Activated T-helper 1 cell treated with anti-CD3 and anti-CD28 coated beads, Interleukin-12 subunit alpha, Interleukin-12 subunit beta, Interleukin-2, Interleukin-4 antibody, amounts not matched to agents 30 ng/mL and 10 ng/mL and 1 ng/mL, durations not matched to agents 14 hours and 24 hours and 36 hours (primary cell): ENCODE measurements around the gene RFX7. TPM values are rescaled to one million over a fixed set of nuclear protein-coding genes. Genes with fewer than 3 reads are reported as not detected.

Source experiments
- DNase-seq: peaks from one replicate; pipeline ENCODE4 v3.0.0; 2021; ENCODE audit warnings: low spot score
- H3K27ac Mint-ChIP-seq: one replicate; pipeline ENCODE4 v1.8.0; 2021; ENCODE audit warnings: mild to moderate bottlenecking, mixed read lengths
- H3K27me3 Mint-ChIP-seq: one replicate; pipeline ENCODE4 v1.8.0; 2022; ENCODE audit warnings: mild to moderate bottlenecking, moderate library complexity, mixed read lengths; ENCODE audit not compliant: insufficient read depth
- H3K36me3 Mint-ChIP-seq: one replicate; pipeline ENCODE4 v1.8.0; 2021; ENCODE audit warnings: low read depth, mixed read lengths
- H3K4me1 Mint-ChIP-seq: one replicate; pipeline ENCODE4 v1.8.0; 2021; ENCODE audit warnings: low read depth, mixed read lengths
- H3K4me3 Mint-ChIP-seq: one replicate; pipeline ENCODE4 v1.8.0; 2021; ENCODE audit warnings: mild to moderate bottlenecking, moderate library complexity, mixed read lengths
- H3K9me3 Mint-ChIP-seq: one replicate; pipeline ENCODE4 v1.8.0; 2021; ENCODE audit warnings: mixed read lengths
- intact Hi-C: fragments of 100-400 bp; cut with micrococcal nuclease; formaldehyde crosslinking; loops from one replicate; pipeline ENCODE4 v1.15.1; 2024
- total RNA-seq: library from RNA; stranded (reverse); gene quantifications from 2 replicates; pipeline ENCODE4 v1.2.3, GENCODE V29; 2022

The RFX7 gene
- total RNA-seq, 1 donor from 2014 or later, result 41.7 TPM

DNA sequence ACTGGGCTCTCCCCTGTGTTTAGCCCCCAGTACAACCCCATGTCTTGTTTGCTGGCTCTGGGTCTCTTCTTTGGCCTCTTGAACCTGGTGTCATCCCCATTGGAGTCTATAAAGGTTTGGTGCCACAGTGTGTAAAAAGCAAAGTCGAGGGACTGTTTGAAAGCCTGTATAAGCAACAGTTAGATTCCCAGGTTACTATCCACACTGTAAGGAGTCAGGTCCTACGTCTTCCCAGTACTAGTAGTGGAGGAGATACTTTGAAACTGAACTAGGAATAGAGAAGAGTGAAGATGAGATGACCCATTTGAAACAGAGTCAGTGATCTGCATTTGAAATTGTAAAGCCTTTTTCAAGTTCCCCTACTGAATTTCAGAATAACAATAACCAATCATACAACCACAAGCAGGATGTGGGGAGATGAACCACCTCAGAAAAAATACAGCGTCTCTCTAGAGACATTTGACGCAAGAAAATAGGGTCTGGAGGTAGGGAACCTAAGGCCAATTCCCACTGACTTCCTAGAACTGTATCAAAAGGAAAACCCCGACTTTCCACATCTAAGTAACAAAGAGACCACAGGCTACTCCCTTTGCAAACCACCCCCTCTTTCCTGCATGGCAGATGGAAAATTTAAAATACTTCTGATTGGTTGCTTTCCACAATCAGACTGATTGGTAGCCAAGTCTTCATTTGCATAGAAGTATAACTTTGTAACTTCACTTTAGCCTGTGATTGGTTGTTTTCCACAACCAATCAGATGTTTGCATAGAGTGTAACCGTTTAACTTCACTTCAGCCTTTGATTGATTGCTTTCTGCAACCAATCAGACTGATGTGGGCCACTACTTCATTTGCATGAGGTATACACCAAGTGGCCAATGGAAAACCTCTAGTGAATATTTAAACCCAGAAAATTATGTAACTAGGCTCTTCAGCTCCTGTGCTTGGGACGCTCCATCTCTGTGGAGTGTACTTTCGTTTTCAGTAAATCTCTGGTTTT lies 200.4 kb downstream of the RFX7 start:
- Mint-ChIP-seq H3K27me3 (no peaks in the 10 kb centered on the region), H3K36me3 (peaks cover 9% of the 10 kb centered on the region), H3K4me1 (peaks cover 39% of the 10 kb centered on the region), H3K27ac (peak overlapping the region; percentile 75), H3K9me3 (peaks cover 33% of the 10 kb centered on the region), H3K4me3 (peak overlapping the region; percentile 48)
- intact Hi-C loops, result loop anchor here (1.0 to 5.0 kb wide), 4 partner anchors 50 to 724 kb away; partner anchors contain the start of genes NEDD4 and RFX7
- peak; percentile 53 for DNase-seq

DNA sequence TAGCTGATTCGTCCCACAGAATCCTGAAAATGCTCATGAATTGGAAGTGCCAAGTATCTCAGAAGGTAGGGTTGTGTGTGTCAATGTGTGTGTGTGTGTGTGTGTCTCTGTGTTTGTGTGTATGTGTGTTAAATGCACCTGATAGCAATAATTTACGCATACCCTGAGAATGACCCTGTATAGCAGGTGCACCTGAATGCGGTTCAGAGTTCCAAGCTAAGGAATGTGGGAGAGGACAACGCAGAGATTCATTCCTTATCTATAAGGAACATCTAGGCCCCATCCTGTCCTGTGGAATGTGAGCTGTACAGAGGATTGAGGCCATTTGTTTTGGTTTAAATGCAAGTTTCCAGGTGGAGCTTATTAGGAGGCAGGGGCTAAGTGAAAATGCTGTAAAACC lies 201.2 kb downstream of the RFX7 start:
- H3K4me3 Mint-ChIP-seq, result no peak overlapping the region
- H3K27ac Mint-ChIP-seq, result no peak overlapping the region
- intact Hi-C loops, result loop anchor here (2.0 to 5.0 kb wide), 3 partner anchors 200 to 725 kb away; partner anchors contain the start of gene RFX7
- H3K27me3 Mint-ChIP-seq, result no peaks in the 10 kb centered on the region
- peaks cover 39% of the 10 kb centered on the region for H3K4me1 Mint-ChIP-seq
- no peak for DNase-seq
- peaks cover 38% of the 10 kb centered on the region for H3K9me3 Mint-ChIP-seq
- H3K36me3 Mint-ChIP-seq, result peaks cover 9% of the 10 kb centered on the region

DNA sequence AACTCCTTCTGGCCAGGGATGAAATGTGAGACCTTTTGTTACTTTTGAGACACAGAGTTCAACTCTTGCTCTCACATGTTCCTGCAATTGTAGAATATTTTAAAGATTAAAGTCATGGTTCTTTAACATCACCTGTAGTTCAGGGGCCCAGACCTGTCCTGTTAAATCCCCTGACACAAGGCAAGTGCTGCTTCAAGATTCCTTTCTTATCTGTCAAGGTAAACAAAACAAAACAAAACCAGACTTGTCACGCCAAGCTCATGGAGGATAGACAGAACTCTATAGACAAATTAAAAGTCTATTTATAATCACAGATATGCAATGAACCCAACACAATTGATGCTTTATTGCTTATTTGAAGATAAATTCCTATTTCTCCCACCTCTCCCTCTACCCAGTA lies 201.6 kb downstream of the RFX7 start:
- Mint-ChIP-seq H3K9me3 (peaks cover 38% of the 10 kb centered on the region), H3K27me3 (no peaks in the 10 kb centered on the region), H3K4me3 (no peak overlapping the region), H3K27ac (no peak overlapping the region), H3K4me1 (peaks cover 39% of the 10 kb centered on the region), H3K36me3 (peaks cover 9% of the 10 kb centered on the region)
- intact Hi-C loops, result loop anchor here (2.0 to 5.0 kb wide), 3 partner anchors 201 to 725 kb away; partner anchors contain the start of gene RFX7
- DNase-seq, result no peak

DNA sequence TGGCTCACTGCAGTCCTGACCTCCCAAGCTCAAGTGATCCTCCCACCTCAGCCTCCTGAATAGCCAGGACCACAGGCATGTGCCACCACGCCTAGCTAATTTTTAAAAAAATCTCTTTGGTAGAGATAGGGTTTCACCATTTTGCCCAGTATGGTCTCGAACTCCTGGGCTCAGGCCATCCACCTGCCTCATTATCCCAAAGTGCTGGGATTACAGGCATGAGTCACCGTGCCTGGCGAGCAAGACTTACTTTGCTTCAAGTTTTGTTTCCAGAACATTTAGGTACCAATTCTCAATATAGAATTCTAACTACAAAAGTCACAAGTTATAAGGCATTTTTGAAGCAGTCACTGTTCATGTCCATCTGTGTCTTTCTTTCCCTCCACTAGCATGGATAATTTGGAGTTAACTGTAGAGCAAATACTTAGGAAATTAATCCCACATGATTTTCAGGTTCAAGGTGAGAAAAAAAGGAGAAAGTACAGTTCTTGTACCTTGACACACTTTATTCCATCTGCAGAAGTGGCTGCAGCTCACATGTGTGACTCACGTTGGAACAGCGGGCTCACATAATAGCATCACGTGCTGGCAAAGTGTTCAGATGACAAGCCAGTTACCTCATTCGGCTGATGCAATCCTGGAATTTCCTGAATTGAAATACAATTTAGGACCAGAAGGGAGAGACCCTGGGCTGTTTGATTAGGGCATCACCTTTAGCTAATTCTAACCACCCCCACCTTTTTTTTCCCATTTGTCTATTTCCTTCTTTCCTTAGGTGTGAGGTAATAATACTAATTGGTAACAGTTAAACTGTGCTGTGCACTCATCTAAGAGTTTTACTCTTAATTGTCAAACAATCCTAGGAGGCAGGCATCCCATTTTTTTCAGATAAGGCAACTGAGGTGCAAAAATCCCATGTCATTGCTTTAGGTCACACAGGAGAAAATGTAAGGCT lies 203.3 kb downstream of the RFX7 start:
- Mint-ChIP-seq H3K36me3 (peaks cover 9% of the 10 kb centered on the region), H3K4me1 (peaks cover 39% of the 10 kb centered on the region), H3K4me3 (no peak overlapping the region), H3K27ac (no peak overlapping the region), H3K27me3 (no peaks in the 10 kb centered on the region), H3K9me3 (peaks cover 33% of the 10 kb centered on the region)
- intact Hi-C loops, result loop anchor here (5.0 kb wide), 1 partner anchor 727 kb away; no protein-coding TSS in a partner anchor
- DNase-seq, result no peak

DNA sequence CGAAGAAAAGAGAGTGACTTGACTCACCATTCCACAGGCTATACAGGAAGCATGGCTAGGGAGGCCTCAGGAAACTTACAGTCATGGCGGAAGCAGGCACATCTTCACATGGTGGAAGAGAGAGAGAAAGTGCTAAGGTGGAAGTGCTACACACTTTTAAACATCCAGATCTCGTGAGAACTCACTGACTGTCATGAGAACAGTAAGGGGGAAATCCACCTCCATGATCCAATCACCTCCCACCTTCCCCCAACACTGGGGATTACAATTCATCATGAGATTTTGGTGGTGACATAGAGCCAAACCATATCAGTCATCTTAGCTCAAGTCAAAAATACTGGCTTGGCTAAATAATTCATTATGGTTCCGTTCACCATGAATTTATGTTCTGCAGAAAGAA lies 205.0 kb downstream of the RFX7 start:
- intact Hi-C loops, result no loop called here
- no peak for DNase-seq
- no peak overlapping the region for H3K4me3 Mint-ChIP-seq
- H3K27me3 Mint-ChIP-seq, result no peaks in the 10 kb centered on the region
- H3K9me3 Mint-ChIP-seq, result peaks cover 25% of the 10 kb centered on the region
- peaks cover 40% of the 10 kb centered on the region for H3K4me1 Mint-ChIP-seq
- H3K36me3 Mint-ChIP-seq, result peaks cover 4% of the 10 kb centered on the region
- no peak overlapping the region for H3K27ac Mint-ChIP-seq

DNA sequence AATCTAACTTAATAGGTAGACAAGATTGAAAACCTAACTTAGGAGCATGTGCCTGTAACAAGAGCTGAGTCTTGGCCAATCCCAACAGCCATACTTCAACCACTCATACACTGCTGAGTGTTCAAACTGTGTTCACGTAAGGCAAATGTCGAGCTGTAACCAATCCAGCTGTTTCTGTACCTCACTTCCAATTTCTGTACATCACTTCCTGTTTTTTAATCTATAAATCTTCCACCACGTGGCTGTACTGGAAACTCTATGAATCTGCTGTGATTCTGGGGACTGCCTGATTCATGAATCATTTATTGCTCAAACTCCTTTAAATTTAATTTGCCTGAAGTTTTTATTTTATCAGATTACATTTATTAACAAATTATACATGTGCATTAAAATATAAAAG lies 205.7 kb downstream of the RFX7 start:
- Mint-ChIP-seq H3K4me1 (peaks cover 34% of the 10 kb centered on the region), H3K4me3 (no peak overlapping the region), H3K9me3 (peaks cover 20% of the 10 kb centered on the region), H3K36me3 (peaks cover 2% of the 10 kb centered on the region), H3K27ac (no peak overlapping the region), H3K27me3 (no peaks in the 10 kb centered on the region)
- DNase-seq, result no peak
- intact Hi-C loops, result no loop called here

Other genes with a start within 250 kb of the RFX7 start
- gene TEX9, start 121.5 kb upstream of the RFX7 start, total RNA-seq, result 0.67 and 0.78 TPM in 2 replicates
- 0.17 and 0.44 TPM in 2 replicates for gene MNS1, start 221.3 kb upstream of the RFX7 start, total RNA-seq